OCI-LY7 (cell line): ENCODE data around the gene PEPD.

Experiments
- EZH2phosphoT487 ChIP-seq: fragments of 200-600 bp; sonication (generic); IDR thresholded peaks from 2 replicates; pipeline ENCODE4 v1.6.1; 2018; ENCODE audit warnings: low read depth, borderline replicate concordance, mild to moderate bottlenecking, mixed run types, antibody characterized with exemption, low read length, moderate library complexity, mixed read lengths
- TF ChIP-seq, protein P1 (sequence below): fragments of 200-600 bp; sonication (generic); conservative IDR thresholded peaks from 2 replicates; pipeline ENCODE4 v1.5.1; 2014; ENCODE audit warnings: mild to moderate bottlenecking, antibody characterized with exemption, low read length, moderate library complexity, mixed read lengths

DNA sequence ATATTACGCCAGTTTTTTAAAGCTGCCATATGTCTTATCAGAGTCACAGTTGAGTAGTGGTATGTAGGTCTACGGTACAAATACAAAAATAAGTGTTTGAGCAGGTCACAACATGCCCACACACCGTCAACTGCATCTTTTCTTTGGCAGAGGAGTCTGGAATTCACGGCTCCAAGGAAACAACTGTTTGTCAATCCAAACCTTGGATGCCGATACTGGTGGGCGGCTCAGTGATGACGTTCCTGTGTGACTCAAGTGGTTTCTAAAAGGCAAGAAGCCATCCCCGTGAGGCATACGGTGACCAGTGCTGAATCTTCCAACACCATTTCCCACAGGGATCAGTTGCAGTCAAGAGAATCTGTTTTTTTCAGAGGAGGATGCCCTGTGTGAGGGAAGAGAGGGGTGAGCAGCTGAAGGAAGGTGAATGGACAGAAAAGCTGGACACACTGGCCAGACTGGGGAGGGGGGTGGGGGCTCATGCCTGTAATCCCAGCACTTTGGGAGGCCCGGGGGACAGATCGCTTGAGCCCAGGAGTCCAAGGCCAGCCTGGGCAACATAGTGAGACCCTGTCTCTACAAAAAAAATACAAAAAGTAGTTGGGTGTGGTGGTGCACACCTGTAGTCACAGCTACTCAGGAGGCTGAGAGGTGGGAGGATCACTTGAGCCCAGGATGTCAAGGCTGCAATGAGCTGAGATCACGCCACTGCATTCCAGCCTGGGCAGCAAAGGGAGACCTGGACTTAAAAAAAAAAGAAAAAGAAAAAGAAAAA is 170.9 kb downstream of the PEPD start:
- TF ChIP-seq, protein P1, sequence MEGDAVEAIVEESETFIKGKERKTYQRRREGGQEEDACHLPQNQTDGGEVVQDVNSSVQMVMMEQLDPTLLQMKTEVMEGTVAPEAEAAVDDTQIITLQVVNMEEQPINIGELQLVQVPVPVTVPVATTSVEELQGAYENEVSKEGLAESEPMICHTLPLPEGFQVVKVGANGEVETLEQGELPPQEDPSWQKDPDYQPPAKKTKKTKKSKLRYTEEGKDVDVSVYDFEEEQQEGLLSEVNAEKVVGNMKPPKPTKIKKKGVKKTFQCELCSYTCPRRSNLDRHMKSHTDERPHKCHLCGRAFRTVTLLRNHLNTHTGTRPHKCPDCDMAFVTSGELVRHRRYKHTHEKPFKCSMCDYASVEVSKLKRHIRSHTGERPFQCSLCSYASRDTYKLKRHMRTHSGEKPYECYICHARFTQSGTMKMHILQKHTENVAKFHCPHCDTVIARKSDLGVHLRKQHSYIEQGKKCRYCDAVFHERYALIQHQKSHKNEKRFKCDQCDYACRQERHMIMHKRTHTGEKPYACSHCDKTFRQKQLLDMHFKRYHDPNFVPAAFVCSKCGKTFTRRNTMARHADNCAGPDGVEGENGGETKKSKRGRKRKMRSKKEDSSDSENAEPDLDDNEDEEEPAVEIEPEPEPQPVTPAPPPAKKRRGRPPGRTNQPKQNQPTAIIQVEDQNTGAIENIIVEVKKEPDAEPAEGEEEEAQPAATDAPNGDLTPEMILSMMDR = no peak
- TF ChIP-seq EZH2phosphoT487 = no peak
